ENCODE measurements around the gene GNPDA1. TPM values are rescaled to one million over a fixed set of nuclear protein-coding genes. Genes with fewer than 3 reads are reported as not detected.

The GNPDA1 gene
- polyA plus RNA-seq, 4 donors, result 64.9 to 68.0 (median 66.6) TPM

- DNase-seq (ENCODE audit: low read depth in 4 of 4, low spot score in 3 of 4), result no peak
Observed at GRCh38 chr5:141958546-141959172, 54.2 kb downstream of the GNPDA1 start.

- peak in 2 of 4 donors; percentile 60 to 66 for DNase-seq (ENCODE audit: low read depth in 4 of 4, low spot score in 3 of 4)
Observed at GRCh38 chr5:141958113-141958512, 54.7 kb downstream of the GNPDA1 start, which contains the start of gene PCDH12. PCDH12 (minus strand) TSS chr5:141958202; CDS start chr5:141957851, 351 bp downstream.

- DNase-seq (ENCODE audit: low read depth in 4 of 4, low spot score in 3 of 4), result no peak
Observed at GRCh38 chr5:141957367-141957996, 55.3 kb downstream of the GNPDA1 start.

DNA sequence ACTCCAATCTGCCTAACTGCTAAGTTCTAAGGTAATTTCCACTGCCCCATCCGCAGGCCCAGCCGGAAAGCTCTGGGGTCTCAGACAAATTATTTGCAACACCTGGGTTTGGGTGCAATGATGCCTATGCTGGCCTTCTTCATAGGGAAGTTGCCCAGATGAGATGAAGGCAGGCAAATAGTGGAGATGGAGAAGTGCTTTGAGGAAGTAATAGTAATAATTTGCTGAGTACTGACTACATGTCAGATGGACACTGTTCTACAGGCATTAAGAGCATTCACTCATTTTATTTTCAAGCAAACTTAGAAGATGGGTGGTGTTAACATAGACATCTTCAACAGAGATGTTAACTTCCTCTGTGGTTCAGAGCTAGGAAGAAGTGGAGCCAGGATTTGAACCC is 58.6 kb downstream of the GNPDA1 start:
- DNase-seq (ENCODE audit: low read depth in 4 of 4, low spot score in 3 of 4), result no peak

DNA sequence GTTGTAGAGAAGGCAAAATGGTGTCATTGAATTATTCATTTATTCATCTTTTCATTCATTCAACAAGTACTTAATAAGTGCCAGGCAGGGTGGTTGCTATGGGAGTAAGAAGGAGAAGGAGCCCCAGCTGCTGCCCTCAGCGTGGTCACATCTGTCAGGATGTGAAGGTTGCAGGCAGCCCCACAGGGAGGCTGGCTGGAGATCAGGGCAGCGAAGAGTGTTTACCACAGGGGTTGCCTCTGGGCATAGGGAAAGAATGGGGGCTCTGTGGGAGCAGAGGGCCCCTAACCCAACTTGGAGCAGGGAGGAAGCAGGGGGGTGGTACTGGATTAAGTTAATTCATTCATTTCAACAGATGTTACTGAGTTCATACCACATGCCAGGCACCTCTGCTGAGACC is 60.8 kb downstream of the GNPDA1 start:
- no peak for DNase-seq (ENCODE audit: low read depth in 4 of 4, low spot score in 3 of 4)

- DNase-seq (ENCODE audit: low read depth in 4 of 4, low spot score in 3 of 4), result peak in 1 of 4 donors; percentile 40
Observed at GRCh38 chr5:141951332-141951781, 61.5 kb downstream of the GNPDA1 start.

Other genes with a start within 250 kb of the GNPDA1 start
- gene PCDH1, start 134.6 kb downstream of the GNPDA1 start, polyA plus RNA-seq (ENCODE audit: insufficient read length in 4 of 4), result 10 to 100 TPM; 24.0 to 28.3 (median 25.6) TPM
- 100 to 1,000 TPM; 101 to 126 (median 117) TPM for gene DELE1, start 89.2 kb downstream of the GNPDA1 start, polyA plus RNA-seq (ENCODE audit: insufficient read length in 4 of 4)
- 10 to 100 TPM; 15.6 to 17.3 (median 16.7) TPM for gene PCDH12, start 54.8 kb downstream of the GNPDA1 start, polyA plus RNA-seq (ENCODE audit: insufficient read length in 4 of 4)
- gene RNF14, start 43.9 kb downstream of the GNPDA1 start, polyA plus RNA-seq (ENCODE audit: insufficient read length in 4 of 4), result 10 to 100 TPM; 58.6 to 72.0 (median 69.1) TPM
- gene NDFIP1, start 95.8 kb upstream of the GNPDA1 start, polyA plus RNA-seq (ENCODE audit: insufficient read length in 4 of 4), result 100 to 1,000 TPM; 131 to 159 (median 148) TPM

Measured in right renal pelvis (tissue), 4 donors.